Uterus (tissue), 2 donors: Measurements from ENCODE around the gene EEF2K.

Experiments
- CTCF ChIP-seq, 4 experiments: fragments of 200-600 bp in 2 of 4; fragments of 450-650 bp in 2 of 4; sonication (generic) in 2 of 4; IDR thresholded peaks; one replicate each; pipeline ENCODE4 v1.5.1; 2016 to 2019; ENCODE audit warnings: antibody characterized with exemption in 4 of 4, mild to moderate bottlenecking in 2 of 4, moderate library complexity in 1 of 4
- POLR2A ChIP-seq, 2 donors: fragments of 450-650 bp; IDR thresholded peaks; one replicate each; pipeline ENCODE4 v1.6.1; 2016; ENCODE audit warnings: antibody characterized with exemption in 2 of 2, mild to moderate bottlenecking in 1 of 2, moderate library complexity in 1 of 2

GRCh38 chr16:22165508-22166285, 40.4 kb upstream of the EEF2K start:
- no peak for TF ChIP-seq CTCF (IDR thresholded peaks at IDR 0.05)
- no peak for TF ChIP-seq POLR2A (IDR thresholded peaks at IDR 0.05)
